GM10248 (cell line): ENCODE measurements around the gene HMGN1.

Experiments used
- CTCF ChIA-PET: fragments of 300-600 bp; sonication (Branson Sonifier 250); formaldehyde crosslinking; extraction: SDS; loops from one replicate; lab custom pipeline; 2021; ENCODE audit warnings: antibody characterized with exemption; lab: Yijun Ruan, JAX
- POLR2A ChIA-PET: fragments of 350-650 bp; sonication (Branson Sonifier 250); formaldehyde crosslinking; extraction: SDS; loops from one replicate; lab custom pipeline; 2020; ENCODE audit warnings: antibody characterized with exemption; lab: Yijun Ruan, JAX
- DNase-seq: peaks from one replicate; pipeline ENCODE4 v3.0.0; 2012; ENCODE audit errors: extremely low spot score
- TF ChIP-seq, protein P1 (sequence below): IDR thresholded peaks from 2 replicates; pipeline ENCODE4 v1.5.1; 2012; ENCODE audit warnings: mild to moderate bottlenecking, low read depth; ENCODE audit errors: extremely low read depth, missing control alignments, control extremely low read depth

The HMGN1 gene

DNA sequence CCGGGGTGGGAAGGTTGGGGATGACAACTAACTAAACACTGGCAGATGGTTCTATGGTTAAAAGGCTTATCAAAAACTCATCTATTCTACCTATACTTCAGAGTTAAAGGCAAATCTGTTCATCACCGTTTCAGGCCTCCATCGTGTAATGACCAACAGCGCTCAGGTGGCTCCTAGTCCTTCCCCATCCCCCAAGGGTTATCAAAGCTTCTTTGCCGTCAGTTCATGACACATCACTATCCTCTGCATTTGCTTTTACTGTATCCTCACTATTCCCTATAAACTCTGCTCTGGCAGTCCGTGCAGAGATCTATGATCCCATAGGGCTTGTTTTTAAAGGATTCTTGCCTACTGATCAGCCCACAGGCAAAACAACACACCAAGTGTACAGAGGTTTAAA lies 8.2 kb downstream of the HMGN1 start:
- ChIA-PET POLR2A (no interaction called here), CTCF (no interaction called here)
- TF ChIP-seq, protein P1, sequence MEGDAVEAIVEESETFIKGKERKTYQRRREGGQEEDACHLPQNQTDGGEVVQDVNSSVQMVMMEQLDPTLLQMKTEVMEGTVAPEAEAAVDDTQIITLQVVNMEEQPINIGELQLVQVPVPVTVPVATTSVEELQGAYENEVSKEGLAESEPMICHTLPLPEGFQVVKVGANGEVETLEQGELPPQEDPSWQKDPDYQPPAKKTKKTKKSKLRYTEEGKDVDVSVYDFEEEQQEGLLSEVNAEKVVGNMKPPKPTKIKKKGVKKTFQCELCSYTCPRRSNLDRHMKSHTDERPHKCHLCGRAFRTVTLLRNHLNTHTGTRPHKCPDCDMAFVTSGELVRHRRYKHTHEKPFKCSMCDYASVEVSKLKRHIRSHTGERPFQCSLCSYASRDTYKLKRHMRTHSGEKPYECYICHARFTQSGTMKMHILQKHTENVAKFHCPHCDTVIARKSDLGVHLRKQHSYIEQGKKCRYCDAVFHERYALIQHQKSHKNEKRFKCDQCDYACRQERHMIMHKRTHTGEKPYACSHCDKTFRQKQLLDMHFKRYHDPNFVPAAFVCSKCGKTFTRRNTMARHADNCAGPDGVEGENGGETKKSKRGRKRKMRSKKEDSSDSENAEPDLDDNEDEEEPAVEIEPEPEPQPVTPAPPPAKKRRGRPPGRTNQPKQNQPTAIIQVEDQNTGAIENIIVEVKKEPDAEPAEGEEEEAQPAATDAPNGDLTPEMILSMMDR: no peak
- DNase-seq: no peak

DNA sequence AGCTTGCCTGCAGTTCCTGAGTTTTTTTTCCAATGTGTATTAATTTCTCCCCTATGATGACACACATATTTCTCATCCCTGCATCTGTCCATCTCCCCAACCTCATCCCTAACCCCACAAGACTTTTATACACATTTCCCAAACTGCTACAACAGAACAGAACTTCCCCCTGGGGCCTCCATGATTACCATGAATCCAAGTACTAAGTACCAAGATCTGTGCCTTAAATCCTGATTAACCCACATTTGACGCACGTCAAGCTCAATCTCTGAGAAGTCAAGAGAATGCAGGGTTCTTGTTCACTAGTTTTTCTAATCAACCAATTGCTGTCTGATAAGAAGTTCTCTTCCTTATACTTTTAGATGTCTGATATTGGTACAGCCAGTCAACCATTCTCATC lies 9.7 kb downstream of the HMGN1 start:
- ChIA-PET POLR2A (interaction anchor here (0.6 to 1.1 kb wide), 2 partner anchors 10 to 14 kb away, joined by 3 read pairs; partner anchors contain the start of gene HMGN1), CTCF (interaction anchor here (1.0 to 2.2 kb wide), 5 partner anchors 9 to 49 kb away, joined by 3 to 8 read pairs (median 4); no protein-coding TSS in a partner anchor)
- no peak for DNase-seq
- TF ChIP-seq, protein P1: no peak

DNA sequence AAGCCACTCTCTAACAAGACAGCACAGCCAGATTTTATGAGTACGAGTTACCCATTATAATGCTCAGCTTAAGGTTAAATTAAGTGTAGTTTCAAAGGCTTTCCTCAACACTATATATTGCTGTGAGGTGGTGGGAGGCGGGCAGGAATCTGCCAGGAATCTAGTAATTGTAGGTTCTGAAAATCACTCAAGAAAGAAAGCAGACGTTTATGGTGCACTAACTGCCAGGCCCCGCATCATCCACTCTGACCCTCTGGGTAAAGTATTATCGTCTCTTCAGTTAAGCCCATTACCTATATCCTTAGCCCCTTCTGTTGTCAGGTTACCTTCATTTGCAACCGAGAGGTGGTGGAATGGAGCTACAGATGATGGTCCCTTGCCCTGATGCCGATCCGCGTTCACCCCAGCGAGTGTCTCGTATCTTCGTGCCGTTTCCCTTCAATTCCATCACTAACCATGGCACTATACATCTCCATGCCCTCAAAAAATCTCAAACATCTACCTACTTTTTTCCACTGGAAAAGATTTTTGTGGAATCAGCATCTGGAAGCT lies 12.4 kb downstream of the HMGN1 start:
- DNase-seq: no peak
- ChIA-PET POLR2A (no interaction called here), CTCF (interaction anchor here (0.8 to 1.5 kb wide), 2 partner anchors 9 to 51 kb away, joined by 3 read pairs; no protein-coding TSS in a partner anchor)
- TF ChIP-seq, protein P1: no peak

DNA sequence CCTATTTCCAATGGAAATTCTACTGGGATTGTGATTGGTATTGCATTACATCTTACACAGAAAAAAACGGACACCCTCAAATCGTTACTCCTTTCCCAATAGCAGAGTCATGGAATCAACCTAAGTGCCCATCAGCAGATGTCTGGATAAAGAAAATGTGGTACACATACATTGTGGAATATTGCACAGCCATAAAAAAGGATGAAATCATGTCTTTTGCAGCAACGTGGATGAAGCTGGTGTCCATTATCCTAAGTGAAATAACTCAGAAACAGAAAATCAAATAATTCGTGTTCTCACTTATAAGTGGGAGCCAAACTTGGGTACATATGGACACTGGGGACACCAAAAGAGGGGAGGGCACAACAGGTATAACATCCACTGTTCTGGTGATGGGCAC lies 14.3 kb downstream of the HMGN1 start:
- DNase-seq: no peak
- TF ChIP-seq, protein P1: no peak
- ChIA-PET CTCF (no interaction called here), POLR2A (no interaction called here)

DNA sequence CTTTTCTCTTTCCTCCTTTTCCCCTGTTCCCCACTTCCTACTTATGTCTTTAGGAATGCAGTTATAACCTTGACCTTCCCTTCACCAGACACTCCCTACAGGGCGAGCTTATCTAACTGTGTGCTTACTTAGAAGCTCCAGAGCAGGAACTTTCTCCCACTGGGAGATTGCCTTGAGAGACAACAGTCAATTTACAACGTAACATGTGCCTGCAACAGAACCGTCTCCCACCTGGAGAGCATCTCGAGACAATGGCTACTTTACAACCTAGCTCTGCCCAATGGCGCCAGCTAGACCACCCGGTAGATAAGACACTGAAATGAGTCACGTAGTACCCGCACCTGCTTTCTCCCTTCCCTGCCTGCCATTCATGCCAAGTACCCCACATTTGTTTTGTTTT lies 16.7 kb downstream of the HMGN1 start:
- no peak for DNase-seq
- POLR2A ChIA-PET: no interaction called here
- CTCF ChIA-PET: interaction anchor here (1.5 kb wide), 1 partner anchor 14 kb away, joined by 3 read pairs; no protein-coding TSS in a partner anchor
- TF ChIP-seq, protein P1: no peak

DNA sequence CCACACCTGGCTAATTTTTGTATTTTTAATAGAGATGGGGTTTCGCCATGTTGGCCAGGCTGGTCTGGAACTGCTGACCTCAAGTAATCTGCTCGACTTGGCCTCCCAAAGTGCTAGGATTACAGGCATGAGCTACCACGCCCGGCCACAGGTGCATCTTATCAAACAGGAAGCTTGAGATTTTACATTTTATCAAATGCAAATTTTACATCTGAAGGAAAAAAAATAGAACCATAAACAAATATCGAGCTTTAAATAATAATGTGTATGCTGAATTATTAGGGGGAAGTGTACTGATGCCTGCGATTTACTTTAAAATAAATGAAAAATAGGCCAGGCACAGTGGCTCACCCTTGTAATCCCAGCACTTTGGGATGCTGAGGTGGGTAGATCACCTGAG lies 18.9 kb downstream of the HMGN1 start:
- ChIA-PET CTCF (no interaction called here), POLR2A (no interaction called here)
- no peak for DNase-seq
- TF ChIP-seq, protein P1: no peak
